Type B pancreatic cell (in vitro differentiated cells): ENCODE measurements around the gene DHX29. TPM values are rescaled to one million over a fixed set of nuclear protein-coding genes. Genes with fewer than 3 reads are reported as not detected.

Source experiments
- DNase-seq: peaks from one replicate; pipeline ENCODE4 v3.0.0; 2021; ENCODE audit warnings: mixed read lengths; ENCODE audit not compliant: unreplicated experiment; ENCODE audit errors: extremely low spot score
- H3K27ac Mint-ChIP-seq: 2 replicates; pipeline ENCODE4 v1.8.0; 2021; ENCODE audit warnings: mild to moderate bottlenecking, mixed read lengths
- H3K27me3 Mint-ChIP-seq: 2 replicates; pipeline ENCODE4 v1.8.0; 2021; ENCODE audit warnings: mixed read lengths
- H3K36me3 Mint-ChIP-seq: 2 replicates; pipeline ENCODE4 v1.8.0; 2021; ENCODE audit warnings: mixed read lengths
- H3K4me1 Mint-ChIP-seq: one replicate; pipeline ENCODE4 v1.8.0; 2021; ENCODE audit warnings: mixed read lengths; ENCODE audit not compliant: unreplicated experiment
- H3K4me3 Mint-ChIP-seq: 2 replicates; pipeline ENCODE4 v1.8.0; 2021; ENCODE audit warnings: mild to moderate bottlenecking, mixed read lengths
- H3K9me3 Mint-ChIP-seq: 2 replicates; pipeline ENCODE4 v1.8.0; 2021; ENCODE audit warnings: mixed read lengths
- CTCF ChIP-seq: fragments of 200-600 bp; sonication (generic); conservative IDR thresholded peaks from 2 replicates; pipeline ENCODE4 v1.5.0; 2021; ENCODE audit warnings: antibody characterized with exemption, mild to moderate bottlenecking
- total RNA-seq: library from RNA; stranded (reverse); gene quantifications from 2 replicates; pipeline ENCODE4 v1.2.1, GENCODE V29; 2021; ENCODE audit warnings: low replicate concordance

The DHX29 gene
- total RNA-seq, 1 donor from 2014 or later = 24.0 TPM

- no peak overlapping the region for H3K4me3 Mint-ChIP-seq
- no peaks in the 10 kb centered on the region for H3K9me3 Mint-ChIP-seq
- DNase-seq = no peak
- peaks cover 28% of the 10 kb centered on the region for H3K36me3 Mint-ChIP-seq
- H3K27ac Mint-ChIP-seq = no peak overlapping the region
- no peaks in the 10 kb centered on the region for H3K4me1 Mint-ChIP-seq
- no peaks in the 10 kb centered on the region for H3K27me3 Mint-ChIP-seq
- no peak for TF ChIP-seq CTCF
Observed at GRCh38 chr5:55345327-55345726, 37.8 kb upstream of the DHX29 start.

GRCh38 chr5:55344392-55344992 is 37.0 kb upstream of the DHX29 start:
- Mint-ChIP-seq H3K27me3 (no peaks in the 10 kb centered on the region), H3K36me3 (peaks cover 23% of the 10 kb centered on the region), H3K4me1 (no peaks in the 10 kb centered on the region), H3K27ac (peak overlapping the region; percentile 13), H3K9me3 (no peaks in the 10 kb centered on the region), H3K4me3 (no peak overlapping the region)
- TF ChIP-seq CTCF = peak; percentile 96
- no peak for DNase-seq

GRCh38 chr5:55343609-55344008 is 36.1 kb upstream of the DHX29 start:
- DNase-seq = no peak
- H3K27me3 Mint-ChIP-seq = no peaks in the 10 kb centered on the region
- H3K4me1 Mint-ChIP-seq = no peaks in the 10 kb centered on the region
- TF ChIP-seq CTCF = no peak
- H3K36me3 Mint-ChIP-seq = peaks cover 23% of the 10 kb centered on the region
- H3K9me3 Mint-ChIP-seq = no peaks in the 10 kb centered on the region
- no peak overlapping the region for H3K4me3 Mint-ChIP-seq
- H3K27ac Mint-ChIP-seq = no peak overlapping the region

GRCh38 chr5:55343107-55343506 is 35.6 kb upstream of the DHX29 start:
- H3K9me3 Mint-ChIP-seq = no peaks in the 10 kb centered on the region
- H3K27me3 Mint-ChIP-seq = no peaks in the 10 kb centered on the region
- H3K27ac Mint-ChIP-seq = no peak overlapping the region
- TF ChIP-seq CTCF = no peak
- no peak for DNase-seq
- H3K4me3 Mint-ChIP-seq = no peak overlapping the region
- peaks cover 22% of the 10 kb centered on the region for H3K36me3 Mint-ChIP-seq
- no peaks in the 10 kb centered on the region for H3K4me1 Mint-ChIP-seq

- H3K27me3 Mint-ChIP-seq = no peaks in the 10 kb centered on the region
- H3K27ac Mint-ChIP-seq = no peak overlapping the region
- H3K9me3 Mint-ChIP-seq = no peaks in the 10 kb centered on the region
- no peak for DNase-seq
- TF ChIP-seq CTCF = no peak
- no peak overlapping the region for H3K4me3 Mint-ChIP-seq
- H3K4me1 Mint-ChIP-seq = no peaks in the 10 kb centered on the region
- H3K36me3 Mint-ChIP-seq = peaks cover 10% of the 10 kb centered on the region
Observed at GRCh38 chr5:55338810-55339243, 31.3 kb upstream of the DHX29 start.
